ENCODE data around the gene RGS16. TPM values are rescaled to one million over a fixed set of nuclear protein-coding genes. Genes with fewer than 3 reads are reported as not detected.

The RGS16 gene
- total and polyA plus RNA-seq, 2 donors (not counting 3 experiments of a cell fraction or from before 2014, with no cell fraction given), result not detected

GRCh38 chr1:182574156-182574555 is 30.0 kb downstream of the RGS16 start:
- intact Hi-C loops (cut with micrococcal nuclease), result no loop called here
- no peak for TF ChIP-seq EZH2 (IDR thresholded peaks at IDR 0.05; ENCODE audit: borderline replicate concordance, low read depth, low read length, severe bottlenecking)
- no peak for TF ChIP-seq GATA2 (IDR thresholded peaks at IDR 0.05; ENCODE audit: insufficient read depth, insufficient read length, low read depth, low read length)
- no peak for TF ChIP-seq MYC (IDR thresholded peaks at IDR 0.05; ENCODE audit: low read depth, low read length)
- TF ChIP-seq FOS (IDR thresholded peaks at IDR 0.05; ENCODE audit: borderline replicate concordance, insufficient read depth, low read length), result no peak
- no peak for TF ChIP-seq JUN (IDR thresholded peaks at IDR 0.05; ENCODE audit: borderline replicate concordance, insufficient read depth, insufficient read length, low read depth)
- TF ChIP-seq MAX (IDR thresholded peaks at IDR 0.05; ENCODE audit: insufficient read depth, insufficient read length), result no peak
- no peak for TF ChIP-seq CTCF (IDR thresholded peaks at IDR 0.05; ENCODE audit: extremely low read depth in 1 of 2, insufficient read depth in 1 of 2, low read depth in 1 of 2, low read length in 2 of 2)
- TF ChIP-seq POLR2AphosphoS5 (IDR thresholded peaks at IDR 0.05; ENCODE audit: insufficient read depth, low read depth, low read length), result no peak
- no peak for TF ChIP-seq POLR2A (IDR thresholded peaks at IDR 0.05; ENCODE audit: low read depth, low read length)
- Histone ChIP-seq H2AFZ (ENCODE audit: low read depth, low read length) (no peak overlapping the region), H3K36me3 (ENCODE audit: control insufficient read depth in 2 of 2, extremely low read depth in 1 of 2, insufficient read depth in 2 of 2, low read length in 2 of 2) (no peaks in the 10 kb centered on the region), H3K9ac (replicated peaks; ENCODE audit: extremely low read depth, insufficient read depth, low read length) (no peak overlapping the region), H3K4me1 (ENCODE audit: control insufficient read depth, extremely low read depth, insufficient read depth, low read length) (no peaks in the 10 kb centered on the region), H3K9me3 (replicated peaks; ENCODE audit: control insufficient read depth, insufficient read depth, low read length) (no peaks in the 10 kb centered on the region), H3K9me1 (replicated peaks; ENCODE audit: control insufficient read depth, extremely low read depth, insufficient read depth, low read length) (no peaks in the 10 kb centered on the region), H3K4me2 (ENCODE audit: insufficient read depth, low read length) (no peak overlapping the region), H3K79me2 (ENCODE audit: control insufficient read depth, insufficient read depth, low read length) (no peaks in the 10 kb centered on the region), H3K4me3 (replicated peaks in 1 of 3; ENCODE audit: insufficient read depth in 1 of 3, low read depth in 1 of 3, low read length in 3 of 3) (no peak overlapping the region), H3K27ac (ENCODE audit: insufficient read depth, low read depth, low read length) (no peak overlapping the region), H3K27me3 (ENCODE audit: control insufficient read depth in 2 of 2, insufficient read depth in 2 of 2, low read length in 2 of 2) (no peaks in the 10 kb centered on the region), H4K20me1 (replicated peaks; ENCODE audit: control insufficient read depth, extremely low read depth, insufficient read depth, low read length) (no peaks in the 10 kb centered on the region)
- ChIA-PET CTCF (interaction anchor here (1.6 to 1.7 kb wide), 2 partner anchors 21 to 22 kb away, joined by 8 read pairs; no protein-coding TSS in a partner anchor), POLR2A (no interaction called here)
- BruUV-seq (replicated peaks), result no TSS peak
- dilution Hi-C loops (cut with MboI; ENCODE audit: extremely low pct_ligation_motif_present, low sequenced_read_pairs), result no loop called here
- FAIRE-seq, result no peak
- DNase-seq (ENCODE audit: low read depth, low spot score), result no peak
